Measurements from ENCODE around the gene PTPRN2. TPM values are rescaled to one million over a fixed set of nuclear protein-coding genes. Genes with fewer than 3 reads are reported as not detected.

Gene PTPRN2
- total and polyA plus RNA-seq, 4 experiments from 2014 or later: 1.7 to 2.6 (median 1.9) TPM

- H3K4me1 ChIP-seq (ENCODE audit: insufficient read depth, low read length): peaks cover 22% of the 10 kb centered on the region
- ChIA-PET POLR2A (ENCODE audit: partially characterized antibody) (interaction anchor here (1.0 to 1.1 kb wide), 2 partner anchors 16 to 26 kb away, joined by 3 to 4 read pairs; no protein-coding TSS in a partner anchor), CTCF (ENCODE audit: partially characterized antibody) (interaction anchor here (0.8 to 1.2 kb wide), 4 partner anchors 422 to 447 kb away, joined by 3 read pairs; no protein-coding TSS in a partner anchor)
- Mint-ChIP-seq H3K9me3 (no peaks in the 10 kb centered on the region), H3K27me3 (peaks cover 0 to 2% of the 10 kb centered on the region in 2 donors), H3K27ac (peak overlapping the region; percentile 4 to 91 (median 53)), H3K4me3 (peak overlapping the region; percentile 58 to 90 (median 79)), H3K4me1 (peaks cover 13 to 24% (median 19%) of the 10 kb centered on the region in 4 donors), H3K36me3 (no peaks in the 10 kb centered on the region)
- peak; percentile 53 to 66 (median 60) for DNase-seq
- intact Hi-C loops (cut with micrococcal nuclease): loop anchor here (1.0 to 10.0 kb wide), 4 partner anchors 51 to 489 kb away; no protein-coding TSS in a partner anchor
- no peaks in the 10 kb centered on the region for H3K36me3 ChIP-seq (ENCODE audit: insufficient read depth, low read length)
- peak overlapping the region; percentile 39 to 42 for H3K4me3 ChIP-seq (ENCODE audit: low read length in 2 of 2)
- no peaks in the 10 kb centered on the region for H3K9me3 ChIP-seq (ENCODE audit: control insufficient read depth in 1 of 2, low read length in 2 of 2)
- no peaks in the 10 kb centered on the region for H3K27me3 ChIP-seq (ENCODE audit: insufficient read depth, low read length)
- no peak overlapping the region for H3K27ac ChIP-seq (ENCODE audit: low read depth, low read length)
Observed at GRCh38 chr7:157875230-157876179, 712.1 kb downstream of the PTPRN2 start.

- H3K9me3 Mint-ChIP-seq: peaks cover 0 to under 1% (median 0%) of the 10 kb centered on the region in 8 donors
- Histone ChIP-seq H3K9me3 (ENCODE audit: control insufficient read depth in 1 of 2, low read length in 2 of 2) (no peaks in the 10 kb centered on the region), H3K27ac (ENCODE audit: low read depth, low read length) (no peak overlapping the region), H3K4me3 (ENCODE audit: low read length in 2 of 2) (peak overlapping the region; percentile 39 to 42), H3K4me1 (ENCODE audit: insufficient read depth, low read length) (peaks cover 22% of the 10 kb centered on the region), H3K27me3 (ENCODE audit: insufficient read depth, low read length) (no peaks in the 10 kb centered on the region), H3K36me3 (ENCODE audit: insufficient read depth, low read length) (no peaks in the 10 kb centered on the region)
- peak overlapping the region; percentile 4 to 91 (median 53) for H3K27ac Mint-ChIP-seq
- peak overlapping the region; percentile 58 to 90 (median 79) for H3K4me3 Mint-ChIP-seq
- ChIA-PET POLR2A (ENCODE audit: partially characterized antibody) (interaction anchor here (1.0 to 1.1 kb wide), 2 partner anchors 16 to 26 kb away, joined by 3 to 4 read pairs; no protein-coding TSS in a partner anchor), CTCF (ENCODE audit: partially characterized antibody) (interaction anchor here (0.6 to 1.2 kb wide), 5 partner anchors 15 to 477 kb away, joined by 3 read pairs; no protein-coding TSS in a partner anchor)
- no peaks in the 10 kb centered on the region for H3K36me3 Mint-ChIP-seq
- no peak for DNase-seq
- peaks cover 0 to 2% of the 10 kb centered on the region in 2 donors for H3K27me3 Mint-ChIP-seq
- peaks cover 15 to 24% (median 19%) of the 10 kb centered on the region in 4 donors for H3K4me1 Mint-ChIP-seq
- intact Hi-C loops (cut with micrococcal nuclease): loop anchor here (1.0 to 10.0 kb wide), 4 partner anchors 50 to 488 kb away; no protein-coding TSS in a partner anchor
Observed at GRCh38 chr7:157874870-157875229, 712.8 kb downstream of the PTPRN2 start.

- CTCF ChIA-PET (ENCODE audit: partially characterized antibody): interaction anchor here (0.6 to 1.0 kb wide), 3 partner anchors 15 to 477 kb away, joined by 3 read pairs; no protein-coding TSS in a partner anchor
- no peak for DNase-seq
- peak overlapping the region; percentile 1 to 91 (median 53) for H3K27ac Mint-ChIP-seq
- H3K4me3 ChIP-seq (ENCODE audit: low read length in 2 of 2): peak overlapping the region in 1 of 2 donors; percentile 42
- H3K4me1 ChIP-seq (ENCODE audit: insufficient read depth, low read length): peaks cover 22% of the 10 kb centered on the region
- POLR2A ChIA-PET (ENCODE audit: partially characterized antibody): interaction anchor here (1.0 to 1.1 kb wide), 2 partner anchors 22 to 25 kb away, joined by 3 to 4 read pairs; no protein-coding TSS in a partner anchor
- H3K27ac ChIP-seq (ENCODE audit: low read depth, low read length): no peak overlapping the region
- H3K36me3 Mint-ChIP-seq: no peaks in the 10 kb centered on the region
- H3K9me3 ChIP-seq (ENCODE audit: control insufficient read depth in 1 of 2, low read length in 2 of 2): no peaks in the 10 kb centered on the region
- intact Hi-C loops (cut with micrococcal nuclease): loop anchor here (2.0 to 10.0 kb wide), 2 partner anchors 50 to 488 kb away; no protein-coding TSS in a partner anchor
- no peaks in the 10 kb centered on the region for H3K27me3 ChIP-seq (ENCODE audit: insufficient read depth, low read length)
- peaks cover 0 to 3% (median 0%) of the 10 kb centered on the region in 8 donors for H3K9me3 Mint-ChIP-seq
- H3K4me1 Mint-ChIP-seq: peaks cover 15 to 24% (median 19%) of the 10 kb centered on the region in 4 donors
- H3K36me3 ChIP-seq (ENCODE audit: insufficient read depth, low read length): no peaks in the 10 kb centered on the region
- H3K27me3 Mint-ChIP-seq: peaks cover 0 to 2% of the 10 kb centered on the region in 2 donors
- H3K4me3 Mint-ChIP-seq: peak overlapping the region; percentile 58 to 90 (median 79)
Observed at GRCh38 chr7:157874208-157874816, 713.3 kb downstream of the PTPRN2 start.

- Histone ChIP-seq H3K4me1 (ENCODE audit: insufficient read depth, low read length) (peaks cover 22% of the 10 kb centered on the region), H3K27me3 (ENCODE audit: insufficient read depth, low read length) (no peaks in the 10 kb centered on the region), H3K9me3 (ENCODE audit: control insufficient read depth in 1 of 2, low read length in 2 of 2) (no peaks in the 10 kb centered on the region), H3K27ac (ENCODE audit: low read depth, low read length) (no peak overlapping the region), H3K36me3 (ENCODE audit: insufficient read depth, low read length) (no peaks in the 10 kb centered on the region), H3K4me3 (ENCODE audit: low read length in 2 of 2) (no peak overlapping the region)
- no peaks in the 10 kb centered on the region for H3K27me3 Mint-ChIP-seq
- DNase-seq: no peak
- CTCF ChIA-PET (ENCODE audit: partially characterized antibody): interaction anchor here (1.0 kb wide), 1 partner anchor 476 kb away, joined by 3 read pairs; no protein-coding TSS in a partner anchor
- no peak overlapping the region for H3K4me3 Mint-ChIP-seq
- no peaks in the 10 kb centered on the region for H3K36me3 Mint-ChIP-seq
- H3K4me1 Mint-ChIP-seq: peaks cover 15 to 24% (median 19%) of the 10 kb centered on the region in 4 donors
- POLR2A ChIA-PET (ENCODE audit: partially characterized antibody): interaction anchor here (1.0 kb wide), 1 partner anchor 22 kb away, joined by 4 read pairs; no protein-coding TSS in a partner anchor
- intact Hi-C loops (cut with micrococcal nuclease): loop anchor here (2.0 to 10.0 kb wide), 2 partner anchors 49 to 487 kb away; no protein-coding TSS in a partner anchor
- peaks cover 0 to 3% (median 0%) of the 10 kb centered on the region in 8 donors for H3K9me3 Mint-ChIP-seq
- H3K27ac Mint-ChIP-seq: peak overlapping the region in 1 of 7 donors; percentile 23
Observed at GRCh38 chr7:157873664-157874063, 714.0 kb downstream of the PTPRN2 start.

- Mint-ChIP-seq H3K4me1 (peaks cover 15 to 24% (median 19%) of the 10 kb centered on the region in 4 donors), H3K9me3 (peaks cover 0 to 3% (median 0%) of the 10 kb centered on the region in 8 donors), H3K36me3 (no peaks in the 10 kb centered on the region), H3K27me3 (no peaks in the 10 kb centered on the region), H3K4me3 (no peak overlapping the region), H3K27ac (peak overlapping the region in 2 of 7 donors; percentile 36 to 59)
- H3K9me3 ChIP-seq (ENCODE audit: control insufficient read depth in 1 of 2, low read length in 2 of 2): no peaks in the 10 kb centered on the region
- H3K4me1 ChIP-seq (ENCODE audit: insufficient read depth, low read length): peaks cover 22% of the 10 kb centered on the region
- DNase-seq: no peak
- ChIA-PET CTCF (ENCODE audit: partially characterized antibody) (no interaction called here), POLR2A (ENCODE audit: partially characterized antibody) (no interaction called here)
- no peaks in the 10 kb centered on the region for H3K36me3 ChIP-seq (ENCODE audit: insufficient read depth, low read length)
- H3K27ac ChIP-seq (ENCODE audit: low read depth, low read length): no peak overlapping the region
- H3K27me3 ChIP-seq (ENCODE audit: insufficient read depth, low read length): no peaks in the 10 kb centered on the region
- intact Hi-C loops (cut with micrococcal nuclease): loop anchor here (10.0 kb wide), 1 partner anchor 48 kb away; no protein-coding TSS in a partner anchor
- H3K4me3 ChIP-seq (ENCODE audit: low read length in 2 of 2): no peak overlapping the region
Observed at GRCh38 chr7:157873181-157873580, 714.4 kb downstream of the PTPRN2 start.

- Mint-ChIP-seq H3K36me3 (no peaks in the 10 kb centered on the region), H3K27me3 (no peaks in the 10 kb centered on the region), H3K27ac (peak overlapping the region in 1 of 7 donors; percentile 6), H3K4me3 (peak overlapping the region in 1 of 8 donors; percentile 33), H3K9me3 (peaks cover 0 to 3% (median 0%) of the 10 kb centered on the region in 8 donors), H3K4me1 (peaks cover 15 to 24% (median 19%) of the 10 kb centered on the region in 4 donors)
- Histone ChIP-seq H3K36me3 (ENCODE audit: insufficient read depth, low read length) (no peaks in the 10 kb centered on the region), H3K4me1 (ENCODE audit: insufficient read depth, low read length) (peaks cover 22% of the 10 kb centered on the region), H3K27me3 (ENCODE audit: insufficient read depth, low read length) (no peaks in the 10 kb centered on the region), H3K4me3 (ENCODE audit: low read length in 2 of 2) (no peak overlapping the region), H3K27ac (ENCODE audit: low read depth, low read length) (no peak overlapping the region), H3K9me3 (ENCODE audit: control insufficient read depth in 1 of 2, low read length in 2 of 2) (no peaks in the 10 kb centered on the region)
- intact Hi-C loops (cut with micrococcal nuclease): loop anchor here (10.0 kb wide), 1 partner anchor 48 kb away; no protein-coding TSS in a partner anchor
- DNase-seq: no peak
- POLR2A ChIA-PET (ENCODE audit: partially characterized antibody): no interaction called here
- CTCF ChIA-PET (ENCODE audit: partially characterized antibody): interaction anchor here (1.3 kb wide), 1 partner anchor 440 kb away, joined by 3 read pairs; no protein-coding TSS in a partner anchor
Observed at GRCh38 chr7:157872447-157872846, 715.2 kb downstream of the PTPRN2 start.

Data from CD4-positive, alpha-beta memory T cell (primary cell).